ENCODE measurements around the gene CTNNA3. TPM values are rescaled to one million over a fixed set of nuclear protein-coding genes. Genes with fewer than 3 reads are reported as not detected.

CTNNA3 gene
- total and polyA plus RNA-seq, 4 donors: 0.16 to 2.4 (median 1.4) TPM

DNA sequence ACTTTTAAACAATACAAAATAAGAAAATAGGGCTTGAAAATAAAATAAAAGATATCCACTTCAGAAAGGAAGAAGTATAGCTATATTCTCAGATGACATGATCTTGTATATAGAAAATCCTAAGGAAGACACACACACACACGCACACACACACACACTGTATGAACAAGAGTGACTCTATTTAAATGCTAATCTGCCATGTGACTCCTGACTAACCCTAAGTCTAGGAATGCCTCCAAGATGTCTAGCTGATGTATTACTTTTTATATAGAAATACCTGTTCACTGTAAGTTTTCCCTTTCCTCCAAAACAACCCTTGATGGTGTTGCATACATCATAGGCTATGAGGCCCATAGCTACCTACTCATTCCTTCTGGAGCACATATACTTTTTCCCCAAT, 943.3 kb downstream of the CTNNA3 start:
- Histone ChIP-seq H3K27me3 (ENCODE audit: control insufficient read depth in 4 of 4, insufficient read depth in 4 of 4, low read length in 3 of 4) (no peaks in the 10 kb centered on the region), H3K27ac (ENCODE audit: low read depth in 1 of 2, low read length in 2 of 2) (no peak overlapping the region), H3K36me3 (ENCODE audit: control insufficient read depth in 4 of 4, insufficient read depth in 3 of 4, low read depth in 1 of 4, low read length in 3 of 4) (no peaks in the 10 kb centered on the region), H3K4me3 (ENCODE audit: low read depth in 1 of 3, low read length in 3 of 3) (no peak overlapping the region), H3K4me1 (ENCODE audit: control insufficient read depth in 4 of 4, insufficient read depth in 4 of 4, low read length in 3 of 4) (no peaks in the 10 kb centered on the region), H3K9ac (ENCODE audit: low read depth in 1 of 2, low read length in 2 of 2) (no peak overlapping the region), H3K9me3 (ENCODE audit: control insufficient read depth in 4 of 4, low read length in 3 of 4) (no peaks in the 10 kb centered on the region)
- WGBS: 94% methylated on average over 1 of the region's 1 CpG
- TF ChIP-seq HNF4G (IDR thresholded peaks at IDR 0.05) (no peak), FOXA1 (IDR thresholded peaks at IDR 0.05) (no peak), YY1 (IDR thresholded peaks at IDR 0.05) (no peak), HNF4A (conservative IDR thresholded peaks at IDR 0.05) (no peak), NR2F2 (IDR thresholded peaks at IDR 0.05) (no peak)
- TF ChIP-seq, protein P1, sequence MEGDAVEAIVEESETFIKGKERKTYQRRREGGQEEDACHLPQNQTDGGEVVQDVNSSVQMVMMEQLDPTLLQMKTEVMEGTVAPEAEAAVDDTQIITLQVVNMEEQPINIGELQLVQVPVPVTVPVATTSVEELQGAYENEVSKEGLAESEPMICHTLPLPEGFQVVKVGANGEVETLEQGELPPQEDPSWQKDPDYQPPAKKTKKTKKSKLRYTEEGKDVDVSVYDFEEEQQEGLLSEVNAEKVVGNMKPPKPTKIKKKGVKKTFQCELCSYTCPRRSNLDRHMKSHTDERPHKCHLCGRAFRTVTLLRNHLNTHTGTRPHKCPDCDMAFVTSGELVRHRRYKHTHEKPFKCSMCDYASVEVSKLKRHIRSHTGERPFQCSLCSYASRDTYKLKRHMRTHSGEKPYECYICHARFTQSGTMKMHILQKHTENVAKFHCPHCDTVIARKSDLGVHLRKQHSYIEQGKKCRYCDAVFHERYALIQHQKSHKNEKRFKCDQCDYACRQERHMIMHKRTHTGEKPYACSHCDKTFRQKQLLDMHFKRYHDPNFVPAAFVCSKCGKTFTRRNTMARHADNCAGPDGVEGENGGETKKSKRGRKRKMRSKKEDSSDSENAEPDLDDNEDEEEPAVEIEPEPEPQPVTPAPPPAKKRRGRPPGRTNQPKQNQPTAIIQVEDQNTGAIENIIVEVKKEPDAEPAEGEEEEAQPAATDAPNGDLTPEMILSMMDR (IDR thresholded peaks at IDR 0.05; ENCODE audit: low read depth, low read length, missing input control): no peak
- TF ChIP-seq, protein P2, sequence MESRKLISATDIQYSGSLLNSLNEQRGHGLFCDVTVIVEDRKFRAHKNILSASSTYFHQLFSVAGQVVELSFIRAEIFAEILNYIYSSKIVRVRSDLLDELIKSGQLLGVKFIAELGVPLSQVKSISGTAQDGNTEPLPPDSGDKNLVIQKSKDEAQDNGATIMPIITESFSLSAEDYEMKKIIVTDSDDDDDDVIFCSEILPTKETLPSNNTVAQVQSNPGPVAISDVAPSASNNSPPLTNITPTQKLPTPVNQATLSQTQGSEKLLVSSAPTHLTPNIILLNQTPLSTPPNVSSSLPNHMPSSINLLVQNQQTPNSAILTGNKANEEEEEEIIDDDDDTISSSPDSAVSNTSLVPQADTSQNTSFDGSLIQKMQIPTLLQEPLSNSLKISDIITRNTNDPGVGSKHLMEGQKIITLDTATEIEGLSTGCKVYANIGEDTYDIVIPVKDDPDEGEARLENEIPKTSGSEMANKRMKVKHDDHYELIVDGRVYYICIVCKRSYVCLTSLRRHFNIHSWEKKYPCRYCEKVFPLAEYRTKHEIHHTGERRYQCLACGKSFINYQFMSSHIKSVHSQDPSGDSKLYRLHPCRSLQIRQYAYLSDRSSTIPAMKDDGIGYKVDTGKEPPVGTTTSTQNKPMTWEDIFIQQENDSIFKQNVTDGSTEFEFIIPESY (IDR thresholded peaks at IDR 0.05): no peak
- TF ChIP-seq, protein P3, sequence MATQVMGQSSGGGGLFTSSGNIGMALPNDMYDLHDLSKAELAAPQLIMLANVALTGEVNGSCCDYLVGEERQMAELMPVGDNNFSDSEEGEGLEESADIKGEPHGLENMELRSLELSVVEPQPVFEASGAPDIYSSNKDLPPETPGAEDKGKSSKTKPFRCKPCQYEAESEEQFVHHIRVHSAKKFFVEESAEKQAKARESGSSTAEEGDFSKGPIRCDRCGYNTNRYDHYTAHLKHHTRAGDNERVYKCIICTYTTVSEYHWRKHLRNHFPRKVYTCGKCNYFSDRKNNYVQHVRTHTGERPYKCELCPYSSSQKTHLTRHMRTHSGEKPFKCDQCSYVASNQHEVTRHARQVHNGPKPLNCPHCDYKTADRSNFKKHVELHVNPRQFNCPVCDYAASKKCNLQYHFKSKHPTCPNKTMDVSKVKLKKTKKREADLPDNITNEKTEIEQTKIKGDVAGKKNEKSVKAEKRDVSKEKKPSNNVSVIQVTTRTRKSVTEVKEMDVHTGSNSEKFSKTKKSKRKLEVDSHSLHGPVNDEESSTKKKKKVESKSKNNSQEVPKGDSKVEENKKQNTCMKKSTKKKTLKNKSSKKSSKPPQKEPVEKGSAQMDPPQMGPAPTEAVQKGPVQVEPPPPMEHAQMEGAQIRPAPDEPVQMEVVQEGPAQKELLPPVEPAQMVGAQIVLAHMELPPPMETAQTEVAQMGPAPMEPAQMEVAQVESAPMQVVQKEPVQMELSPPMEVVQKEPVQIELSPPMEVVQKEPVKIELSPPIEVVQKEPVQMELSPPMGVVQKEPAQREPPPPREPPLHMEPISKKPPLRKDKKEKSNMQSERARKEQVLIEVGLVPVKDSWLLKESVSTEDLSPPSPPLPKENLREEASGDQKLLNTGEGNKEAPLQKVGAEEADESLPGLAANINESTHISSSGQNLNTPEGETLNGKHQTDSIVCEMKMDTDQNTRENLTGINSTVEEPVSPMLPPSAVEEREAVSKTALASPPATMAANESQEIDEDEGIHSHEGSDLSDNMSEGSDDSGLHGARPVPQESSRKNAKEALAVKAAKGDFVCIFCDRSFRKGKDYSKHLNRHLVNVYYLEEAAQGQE (IDR thresholded peaks at IDR 0.05): no peak
- DNase-seq (ENCODE audit: low spot score): no peak

DNA sequence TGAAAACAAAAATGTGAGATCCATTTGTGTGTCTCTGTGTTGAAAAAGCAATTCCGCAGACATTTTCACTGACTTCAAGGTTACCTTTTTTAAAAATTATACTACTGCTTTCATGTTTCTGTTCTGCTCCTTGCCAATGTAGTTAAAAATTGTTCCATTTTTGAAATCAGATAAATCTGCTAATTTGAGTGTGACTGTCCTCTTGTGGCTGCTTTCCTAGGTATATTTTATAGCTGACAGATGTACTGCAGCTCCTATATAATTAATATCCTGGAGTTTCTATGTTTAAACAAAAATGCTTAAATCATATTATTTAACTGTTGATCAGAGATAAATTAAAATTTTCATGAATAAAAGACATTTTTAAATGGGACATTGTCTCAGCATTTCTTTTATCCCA, 947.8 kb downstream of the CTNNA3 start:
- H3K4me3 ChIP-seq (ENCODE audit: low read depth in 1 of 3, low read length in 3 of 3): no peak overlapping the region
- H3K27ac ChIP-seq (ENCODE audit: low read depth in 1 of 2, low read length in 2 of 2): no peak overlapping the region
- H3K9ac ChIP-seq (ENCODE audit: low read depth in 1 of 2, low read length in 2 of 2): no peak overlapping the region
- 94% methylated on average over 1 of the region's 1 CpG for WGBS
- H3K36me3 ChIP-seq (ENCODE audit: control insufficient read depth in 4 of 4, insufficient read depth in 3 of 4, low read depth in 1 of 4, low read length in 3 of 4): no peaks in the 10 kb centered on the region
- no peaks in the 10 kb centered on the region for H3K4me1 ChIP-seq (ENCODE audit: control insufficient read depth in 4 of 4, insufficient read depth in 4 of 4, low read length in 3 of 4)
- no peaks in the 10 kb centered on the region for H3K27me3 ChIP-seq (ENCODE audit: control insufficient read depth in 4 of 4, insufficient read depth in 4 of 4, low read length in 3 of 4)
- no peak for DNase-seq (ENCODE audit: low spot score)
- H3K9me3 ChIP-seq (ENCODE audit: control insufficient read depth in 4 of 4, low read length in 3 of 4): no peaks in the 10 kb centered on the region
- TF ChIP-seq, protein P1 (IDR thresholded peaks at IDR 0.05; ENCODE audit: low read depth, low read length, missing input control): no peak
- TF ChIP-seq, protein P2 (IDR thresholded peaks at IDR 0.05): no peak
- TF ChIP-seq RAD21 (IDR thresholded peaks at IDR 0.05) (no peak), YY1 (IDR thresholded peaks at IDR 0.05) (no peak), SP1 (IDR thresholded peaks at IDR 0.05) (no peak), JUND (IDR thresholded peaks at IDR 0.05) (no peak), EGR1 (IDR thresholded peaks at IDR 0.05; ENCODE audit: low read depth in 2 of 2) (no peak), HNF4A (conservative IDR thresholded peaks at IDR 0.05) (no peak), TAF1 (conservative IDR thresholded peaks at IDR 0.05) (no peak), HNF4G (IDR thresholded peaks at IDR 0.05) (no peak), NR2F2 (IDR thresholded peaks at IDR 0.05) (no peak), GABPA (IDR thresholded peaks at IDR 0.05 in 1 of 2, conservative IDR thresholded peaks at IDR 0.05 in 1 of 2) (no peak), FOXA1 (IDR thresholded peaks at IDR 0.05) (no peak)
- TF ChIP-seq, protein P3 (IDR thresholded peaks at IDR 0.05): no peak
- TF ChIP-seq, protein P4, sequence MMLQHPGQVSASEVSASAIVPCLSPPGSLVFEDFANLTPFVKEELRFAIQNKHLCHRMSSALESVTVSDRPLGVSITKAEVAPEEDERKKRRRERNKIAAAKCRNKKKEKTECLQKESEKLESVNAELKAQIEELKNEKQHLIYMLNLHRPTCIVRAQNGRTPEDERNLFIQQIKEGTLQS (IDR thresholded peaks at IDR 0.05): no peak
